HG02642 (cell line): ENCODE measurements around the gene PPFIBP1.
"Not testable (repeated sequence)": the region's sequence is repeated elsewhere in the genome, so short reads cannot be mapped to it uniquely, and the experiment has no call there.

Experiments
- ATAC-seq: cut with Tn5 transposase; IDR thresholded peaks from one replicate; pipeline ENCODE4 v1.9.1; 2021; ENCODE audit warnings: mild to moderate bottlenecking; ENCODE audit not compliant: unreplicated experiment, poor library complexity

Gene PPFIBP1

GRCh38 chr12:27583057-27583797, 59.2 kb downstream of the PPFIBP1 start:
- ATAC-seq, result no peak

- no peak for ATAC-seq
Measured at GRCh38 chr12:27583981-27584380, 60.0 kb downstream of the PPFIBP1 start.

DNA sequence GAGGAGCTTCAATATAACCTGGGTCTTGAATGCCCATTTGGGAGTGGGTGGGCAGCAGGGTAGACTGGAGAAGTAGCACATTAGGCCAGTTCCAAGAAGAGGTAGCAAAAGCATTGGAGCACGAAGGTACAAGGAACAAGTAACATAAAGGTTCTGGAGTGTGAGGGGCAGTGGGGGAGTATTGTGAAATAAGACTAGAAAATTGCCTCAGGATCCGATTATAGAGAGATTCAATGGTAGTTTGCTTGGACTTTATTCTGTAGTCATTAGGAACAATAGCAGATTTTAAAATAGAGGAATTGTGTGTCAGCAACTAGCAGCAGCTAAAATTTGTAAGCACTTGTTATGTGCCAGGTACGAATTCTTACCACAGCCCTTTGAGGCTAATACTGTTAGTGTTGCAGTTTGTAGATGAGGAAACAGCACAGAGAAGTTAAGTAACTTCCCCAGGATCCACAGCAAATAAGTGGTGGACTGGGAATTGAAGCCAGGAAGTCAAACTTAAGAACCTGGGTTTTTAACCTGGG, 61.8 kb downstream of the PPFIBP1 start:
- no peak for ATAC-seq

DNA sequence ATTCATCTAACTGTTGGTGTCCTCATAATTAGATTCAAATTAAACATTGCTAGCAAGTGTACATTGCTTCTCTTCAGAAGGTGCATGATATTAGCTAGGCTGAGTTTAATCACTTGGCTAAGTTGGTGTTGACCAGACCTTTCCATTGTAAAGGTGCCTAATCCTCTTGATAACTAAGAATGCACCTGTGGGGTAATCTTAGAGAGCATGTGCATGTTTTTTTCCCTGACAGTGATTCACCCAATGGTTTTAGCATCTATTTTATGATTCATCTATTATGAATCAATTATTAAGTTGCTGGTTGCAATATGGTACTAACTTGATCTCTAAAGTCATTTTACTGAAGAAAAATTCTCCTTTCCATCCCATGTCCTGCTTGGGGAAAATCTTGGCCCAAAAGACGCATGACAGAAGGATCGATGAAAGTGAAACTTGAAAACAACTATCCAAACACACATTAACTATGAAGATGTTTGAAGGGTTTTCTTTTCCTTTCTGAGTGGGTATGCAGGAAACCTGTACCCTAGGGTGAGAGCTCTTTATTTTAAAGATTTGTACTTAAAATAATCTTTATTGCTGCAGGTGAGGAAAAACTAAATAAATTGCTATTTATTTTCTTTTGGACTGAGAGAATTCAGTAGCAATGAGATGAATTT, 64.2 kb downstream of the PPFIBP1 start:
- ATAC-seq, result not testable (repeated sequence)

DNA sequence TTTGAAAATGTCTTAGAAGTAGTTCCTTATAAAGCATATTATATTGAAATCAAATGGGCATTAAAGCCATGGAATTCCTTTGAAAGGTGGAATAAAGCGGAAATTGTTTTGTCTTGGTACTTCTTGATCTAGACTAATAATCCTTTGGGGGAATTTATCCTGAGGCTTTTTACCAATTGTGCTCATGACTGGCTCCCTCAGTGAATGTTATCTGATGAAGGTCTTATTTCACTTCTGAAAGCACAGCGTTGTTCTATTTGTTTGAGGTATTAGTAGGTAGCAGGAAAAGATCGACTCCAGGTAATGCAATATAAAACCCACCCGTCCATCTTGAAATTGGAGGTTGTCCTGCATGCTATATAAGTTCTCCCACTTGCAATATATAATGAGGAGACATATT, 64.8 kb downstream of the PPFIBP1 start:
- ATAC-seq, result no peak

- no peak for ATAC-seq
Measured at GRCh38 chr12:27589419-27589818, 65.4 kb downstream of the PPFIBP1 start.

DNA sequence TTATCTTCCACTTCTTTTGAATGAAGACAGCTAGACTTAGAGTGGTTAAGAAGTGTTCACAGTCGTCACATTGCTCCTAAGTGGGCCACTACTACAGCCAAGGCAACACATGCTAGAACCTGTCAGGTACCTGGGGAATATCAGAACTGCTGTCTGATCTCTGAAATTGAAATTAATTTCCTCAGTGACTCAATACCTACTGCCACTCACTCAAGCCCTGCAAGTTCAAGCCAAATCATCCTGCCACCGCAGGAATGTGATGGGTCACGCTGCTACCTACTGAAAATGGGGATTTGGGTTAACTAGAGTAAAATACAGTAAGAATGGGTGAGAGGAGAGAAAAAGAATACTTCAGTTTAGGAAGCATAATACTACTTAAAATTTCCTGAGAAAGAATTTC, 67.7 kb downstream of the PPFIBP1 start:
- not testable (repeated sequence) for ATAC-seq

- no peak for ATAC-seq
Measured at GRCh38 chr12:27592548-27592947, 68.5 kb downstream of the PPFIBP1 start.

DNA sequence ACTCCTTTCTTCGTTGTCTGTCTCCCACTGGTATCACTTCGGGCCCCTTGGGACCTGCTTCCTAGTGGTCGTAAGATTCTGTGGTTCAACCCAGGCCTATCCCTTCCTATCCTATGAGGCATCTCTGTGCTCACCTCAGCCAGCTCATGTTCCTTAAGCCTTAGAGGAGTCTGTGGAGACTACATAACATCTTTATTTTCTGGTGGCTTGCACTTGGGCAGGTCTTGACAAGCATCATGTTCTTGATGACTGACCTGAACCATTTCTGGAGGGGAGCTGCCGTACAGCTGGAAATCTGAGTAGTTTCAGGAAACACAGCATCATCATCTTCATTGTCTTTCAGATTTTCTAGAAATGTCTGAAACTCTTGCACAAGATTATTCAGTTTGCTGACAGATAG, 69.3 kb downstream of the PPFIBP1 start:
- no peak for ATAC-seq

- ATAC-seq, result no peak
Measured at GRCh38 chr12:27595231-27595642, 71.2 kb downstream of the PPFIBP1 start.

- not testable (repeated sequence) for ATAC-seq
Measured at GRCh38 chr12:27598866-27599265, 74.9 kb downstream of the PPFIBP1 start.

DNA sequence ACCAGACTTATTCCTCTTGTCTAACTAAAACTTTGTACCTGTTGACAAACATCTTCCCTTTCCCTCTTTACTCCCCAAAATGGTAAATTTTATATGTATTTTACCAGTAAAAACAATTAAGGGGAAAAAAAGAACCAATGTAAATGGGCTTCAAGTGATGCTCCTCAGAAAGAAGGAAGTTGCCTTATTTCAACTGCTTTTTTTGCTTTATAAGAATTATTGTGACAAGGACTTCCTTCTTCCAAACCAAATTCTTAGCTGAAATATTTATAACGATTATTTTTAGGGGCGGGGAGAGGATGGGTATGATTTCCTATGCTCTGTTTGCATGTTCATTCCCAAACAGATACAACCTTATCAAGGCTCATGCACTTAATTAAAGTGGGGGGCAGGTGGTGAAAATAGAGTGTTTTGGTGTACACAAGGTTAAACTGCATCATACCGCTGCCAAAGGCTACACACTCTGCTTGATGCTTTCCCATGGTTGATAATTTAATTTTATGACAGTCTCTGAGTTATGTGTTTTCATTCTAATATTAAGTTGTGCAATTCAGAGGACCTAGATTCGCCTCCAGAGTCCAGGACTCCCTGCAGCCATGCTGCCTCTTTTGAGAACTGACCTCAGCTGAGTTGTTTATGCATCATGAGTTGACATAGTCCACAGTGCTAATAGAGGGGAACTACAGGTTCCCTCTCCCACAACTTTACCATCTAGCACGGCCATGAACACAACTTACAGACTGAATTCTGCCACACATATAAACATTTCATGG, 77.2 kb downstream of the PPFIBP1 start:
- ATAC-seq, result not testable (repeated sequence)

DNA sequence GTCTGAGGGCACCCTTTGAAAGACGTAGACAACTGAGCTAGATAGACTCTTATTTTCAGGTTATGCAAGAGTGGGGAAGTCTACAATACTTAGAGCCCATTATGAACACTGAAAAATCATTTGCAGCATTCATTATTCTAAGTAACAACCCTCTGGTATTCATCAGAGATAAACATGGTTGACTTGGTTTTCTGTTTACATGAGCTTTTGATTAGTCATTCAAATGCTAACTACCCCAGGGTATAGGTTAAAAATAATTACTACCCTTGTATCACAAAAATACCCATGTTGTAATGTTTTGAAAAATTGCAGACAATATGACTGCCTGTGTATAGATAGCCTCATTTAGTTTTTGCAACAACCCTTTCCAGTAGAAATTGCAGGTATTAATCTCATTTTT, 78.5 kb downstream of the PPFIBP1 start:
- no peak for ATAC-seq

GRCh38 chr12:27604431-27604830, 80.4 kb downstream of the PPFIBP1 start:
- no peak for ATAC-seq

DNA sequence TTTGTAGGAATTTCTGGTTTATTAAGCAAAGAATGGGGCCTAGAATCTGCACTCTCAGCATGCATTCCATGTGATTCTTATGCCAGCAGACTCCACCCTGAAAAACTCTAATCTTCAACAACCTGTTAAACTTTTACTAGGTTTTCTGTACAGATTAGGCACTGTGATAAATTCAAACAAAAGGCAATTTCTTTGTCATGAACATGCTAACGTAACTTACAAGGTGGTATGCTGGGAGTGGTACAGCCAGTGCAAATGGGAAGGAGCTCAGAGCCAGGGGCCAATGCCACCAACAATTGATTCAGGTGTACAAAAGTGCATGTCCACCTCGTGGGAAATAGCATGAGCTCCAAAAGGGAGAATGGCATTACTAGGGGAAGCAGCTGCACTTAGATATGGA, 83.0 kb downstream of the PPFIBP1 start:
- ATAC-seq, result no peak

- no peak for ATAC-seq
Measured at GRCh38 chr12:27607591-27607990, 83.6 kb downstream of the PPFIBP1 start.

DNA sequence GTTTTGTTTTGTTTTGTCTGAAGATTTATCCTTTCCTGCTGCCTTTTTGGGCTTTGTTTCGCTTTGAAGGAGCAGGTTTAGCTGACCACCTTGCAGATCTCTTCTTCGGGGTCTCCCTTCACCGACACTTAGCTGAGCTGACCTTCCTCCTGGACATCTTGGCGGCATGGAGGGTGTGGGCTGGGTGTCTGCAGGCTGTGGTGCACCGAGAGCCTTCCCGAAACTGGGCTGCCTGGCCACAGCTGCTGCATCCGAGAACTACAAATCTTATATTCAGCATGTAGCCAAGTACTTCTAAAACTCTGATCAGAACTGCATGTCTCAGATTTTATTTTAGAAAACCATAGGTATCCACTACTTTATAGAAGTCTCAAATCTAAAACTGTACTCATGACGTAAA, 84.9 kb downstream of the PPFIBP1 start:
- ATAC-seq, result no peak

GRCh38 chr12:27610374-27610773, 86.4 kb downstream of the PPFIBP1 start:
- ATAC-seq, result no peak

GRCh38 chr12:27614386-27614785, 90.4 kb downstream of the PPFIBP1 start:
- ATAC-seq, result no peak

- ATAC-seq, result no peak
Measured at GRCh38 chr12:27614866-27615265, 90.9 kb downstream of the PPFIBP1 start.

DNA sequence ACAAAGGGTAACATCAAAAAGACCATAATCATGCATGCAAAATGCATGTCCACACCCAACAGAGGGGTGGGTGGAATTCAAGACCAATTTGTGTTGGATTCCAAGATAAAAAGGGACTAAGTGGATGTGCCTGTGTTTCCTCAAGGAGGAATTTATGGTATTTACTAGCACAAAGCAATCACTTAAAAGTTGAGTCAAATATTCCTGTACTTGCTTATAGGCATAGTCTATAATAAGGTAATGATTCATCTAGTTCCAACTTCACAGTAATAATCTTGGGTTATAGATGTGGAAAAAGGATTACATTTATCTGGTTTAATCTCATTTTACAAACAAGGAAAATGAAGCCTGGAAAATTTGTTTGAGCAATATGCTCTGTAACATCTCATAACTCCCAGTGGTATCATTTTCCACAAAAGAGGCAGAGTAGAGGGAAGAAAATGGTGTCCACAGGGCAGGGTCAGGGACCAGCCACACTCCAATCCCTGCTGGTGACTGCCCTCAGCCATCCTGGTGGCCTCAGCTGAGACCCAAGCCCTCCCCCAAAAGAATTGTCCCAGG, 91.4 kb downstream of the PPFIBP1 start:
- no peak for ATAC-seq
